Measurements from ENCODE around the gene NPC1. TPM values are rescaled to one million over a fixed set of nuclear protein-coding genes. Genes with fewer than 3 reads are reported as not detected.
"Not testable (repeated sequence)": the region's sequence is repeated elsewhere in the genome, so short reads cannot be mapped to it uniquely, and the experiment has no call there.

NPC1 gene
- total RNA-seq, 1 donor from 2014 or later = 143 TPM

GRCh38 chr18:23498117-23498516 lies 88.2 kb downstream of the NPC1 start:
- no peak for DNase-seq
- no peak for ATAC-seq
- intact Hi-C loops (cut with DNase I) = no loop called here
- no peak overlapping the region for H3K27ac ChIP-seq
- no peak for TF ChIP-seq CTCF (IDR thresholded peaks at IDR 0.05)
- no peak overlapping the region for H3K4me3 ChIP-seq
- no peaks in the 10 kb centered on the region for H3K27me3 ChIP-seq
- no peaks in the 10 kb centered on the region for H3K9me3 ChIP-seq
- H3K36me3 ChIP-seq = no peaks in the 10 kb centered on the region
- H3K4me1 ChIP-seq = peaks cover 4% of the 10 kb centered on the region

- peak; percentile 77 for ATAC-seq
- intact Hi-C loops (cut with DNase I) = no loop called here
- H3K4me3 ChIP-seq = no peak overlapping the region
- no peak for DNase-seq
- no peaks in the 10 kb centered on the region for H3K9me3 ChIP-seq
- no peak overlapping the region for H3K27ac ChIP-seq
- no peak for TF ChIP-seq CTCF (IDR thresholded peaks at IDR 0.05)
- H3K4me1 ChIP-seq = no peaks in the 10 kb centered on the region
- no peaks in the 10 kb centered on the region for H3K36me3 ChIP-seq
- no peaks in the 10 kb centered on the region for H3K27me3 ChIP-seq
These were observed 90.4 kb downstream of the NPC1 start for GRCh38 chr18:23495723-23496440.

- H3K4me3 ChIP-seq = no peak overlapping the region
- no peaks in the 10 kb centered on the region for H3K9me3 ChIP-seq
- no peaks in the 10 kb centered on the region for H3K4me1 ChIP-seq
- H3K27ac ChIP-seq = no peak overlapping the region
- no peaks in the 10 kb centered on the region for H3K36me3 ChIP-seq
- H3K27me3 ChIP-seq = no peaks in the 10 kb centered on the region
- ATAC-seq (no peak), DNase-seq (no peak)
- TF ChIP-seq CTCF (IDR thresholded peaks at IDR 0.05) = no peak
- intact Hi-C loops (cut with DNase I) = no loop called here
These were observed 91.3 kb downstream of the NPC1 start for GRCh38 chr18:23494992-23495391.

GRCh38 chr18:23493654-23494053 lies 92.7 kb downstream of the NPC1 start:
- DNase-seq = no peak
- H3K9me3 ChIP-seq = no peaks in the 10 kb centered on the region
- no peaks in the 10 kb centered on the region for H3K4me1 ChIP-seq
- no peak for TF ChIP-seq CTCF (IDR thresholded peaks at IDR 0.05)
- no peak for ATAC-seq
- H3K27me3 ChIP-seq = no peaks in the 10 kb centered on the region
- no peaks in the 10 kb centered on the region for H3K36me3 ChIP-seq
- H3K4me3 ChIP-seq = no peak overlapping the region
- no peak overlapping the region for H3K27ac ChIP-seq
- intact Hi-C loops (cut with DNase I) = no loop called here

GRCh38 chr18:23489586-23489985 lies 96.7 kb downstream of the NPC1 start:
- intact Hi-C loops (cut with DNase I); H3K27ac ChIP-seq; DNase-seq; ATAC-seq; H3K27me3 ChIP-seq; H3K4me3 ChIP-seq; H3K4me1 ChIP-seq; H3K36me3 ChIP-seq; H3K9me3 ChIP-seq: not testable (repeated sequence)

- intact Hi-C loops (cut with DNase I) = no loop called here
- Histone ChIP-seq H3K27ac (peak overlapping the region; percentile 73), H3K27me3 (no peaks in the 10 kb centered on the region), H3K4me3 (peak overlapping the region; percentile 33), H3K4me1 (peaks cover 8% of the 10 kb centered on the region), H3K9me3 (no peaks in the 10 kb centered on the region), H3K36me3 (peaks cover 13% of the 10 kb centered on the region)
- ATAC-seq = peak; percentile 78
- TF ChIP-seq CTCF (IDR thresholded peaks at IDR 0.05) = no peak
- peak; percentile 73 for DNase-seq
These were observed 98.4 kb downstream of the NPC1 start for GRCh38 chr18:23487738-23488570.

Measured in upper lobe of right lung (tissue), 1 donor.